KMS-11 (cell line): Measurements from ENCODE around the gene TSPAN15.

Source experiments
- H2AFZ ChIP-seq: fragments of 200-600 bp; sonication (generic); 2 replicates; pipeline ENCODE4 v1.6.1; 2016; ENCODE audit warnings: antibody characterized with exemption, mixed run types, low read depth
- H3K27ac ChIP-seq: fragments of 200-600 bp; sonication (generic); 2 replicates; pipeline ENCODE4 v1.6.1; 2016; ENCODE audit warnings: mild to moderate bottlenecking, mixed run types
- H3K27me3 ChIP-seq: fragments of 200-600 bp; sonication (generic); 2 replicates; pipeline ENCODE4 v1.6.1; 2017; ENCODE audit warnings: mild to moderate bottlenecking, low read depth, mixed run types, moderate library complexity; ENCODE audit not compliant: insufficient read depth
- H3K36me3 ChIP-seq: fragments of 200-600 bp; sonication (generic); 2 replicates; pipeline ENCODE4 v1.6.1; 2017; ENCODE audit warnings: mild to moderate bottlenecking, mixed run types; ENCODE audit not compliant: insufficient read depth
- H3K4me1 ChIP-seq: fragments of 200-600 bp; sonication (generic); 2 replicates; pipeline ENCODE4 v1.6.1; 2016; ENCODE audit warnings: mild to moderate bottlenecking, low read depth, mixed run types; ENCODE audit not compliant: poor library complexity, severe bottlenecking
- H3K4me2 ChIP-seq: fragments of 200-600 bp; sonication (generic); 2 replicates; pipeline ENCODE4 v1.7.0; 2016; ENCODE audit warnings: mild to moderate bottlenecking, mixed run types
- H3K4me3 ChIP-seq: fragments of 200-600 bp; sonication (generic); IDR thresholded peaks from 2 replicates; pipeline ENCODE4 v1.6.1; 2017; ENCODE audit warnings: low read depth, low read length, mixed read lengths; ENCODE audit not compliant: insufficient read depth
- H3K79me2 ChIP-seq: fragments of 200-600 bp; sonication (generic); 2 replicates; pipeline ENCODE4 v1.6.1; 2016; ENCODE audit warnings: low read depth, mixed run types; ENCODE audit not compliant: insufficient read depth
- H3K9ac ChIP-seq: fragments of 200-600 bp; sonication (generic); 2 replicates; pipeline ENCODE4 v1.6.1; 2016; ENCODE audit warnings: mild to moderate bottlenecking, mixed run types
- H4K20me1 ChIP-seq: fragments of 200-600 bp; sonication (generic); 2 replicates; pipeline ENCODE4 v1.6.1; 2016; ENCODE audit warnings: mild to moderate bottlenecking, mixed run types; ENCODE audit not compliant: insufficient read depth
- TF ChIP-seq, protein P1 (sequence below): fragments of 200-600 bp; sonication (generic); conservative IDR thresholded peaks from 2 replicates; pipeline ENCODE4 v1.6.1; 2017; ENCODE audit warnings: low read depth, mild to moderate bottlenecking, antibody characterized with exemption, low read length, moderate library complexity, mixed read lengths

TSPAN15 gene

DNA sequence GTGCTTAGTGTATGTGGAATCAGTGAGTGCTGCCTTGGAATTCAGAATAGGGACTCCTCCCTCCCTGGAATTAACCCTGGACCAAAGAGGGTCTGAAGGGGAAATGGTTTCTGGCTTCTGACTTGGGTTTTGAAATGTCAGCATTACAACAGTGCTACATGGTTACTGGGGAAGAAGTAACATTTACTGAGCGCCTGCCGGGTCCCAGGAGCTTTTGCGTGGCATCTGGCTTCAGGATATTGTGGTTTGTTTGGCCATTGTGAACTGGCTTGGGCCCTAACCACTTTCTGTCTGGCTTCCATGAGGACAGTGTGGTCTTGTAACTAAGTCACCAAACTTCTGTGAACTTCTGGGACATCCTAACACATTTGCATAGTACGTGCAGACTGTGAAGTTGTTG is 21.3 kb downstream of the TSPAN15 start:
- Histone ChIP-seq H3K9ac (no peak overlapping the region), H3K27me3 (no peaks in the 10 kb centered on the region), H3K27ac (no peak overlapping the region), H2AFZ (no peak overlapping the region), H3K4me2 (no peak overlapping the region), H3K4me3 (no peak overlapping the region), H3K36me3 (no peaks in the 10 kb centered on the region), H3K4me1 (peaks cover 4% of the 10 kb centered on the region), H3K79me2 (no peaks in the 10 kb centered on the region), H4K20me1 (no peaks in the 10 kb centered on the region)
- TF ChIP-seq, protein P1, sequence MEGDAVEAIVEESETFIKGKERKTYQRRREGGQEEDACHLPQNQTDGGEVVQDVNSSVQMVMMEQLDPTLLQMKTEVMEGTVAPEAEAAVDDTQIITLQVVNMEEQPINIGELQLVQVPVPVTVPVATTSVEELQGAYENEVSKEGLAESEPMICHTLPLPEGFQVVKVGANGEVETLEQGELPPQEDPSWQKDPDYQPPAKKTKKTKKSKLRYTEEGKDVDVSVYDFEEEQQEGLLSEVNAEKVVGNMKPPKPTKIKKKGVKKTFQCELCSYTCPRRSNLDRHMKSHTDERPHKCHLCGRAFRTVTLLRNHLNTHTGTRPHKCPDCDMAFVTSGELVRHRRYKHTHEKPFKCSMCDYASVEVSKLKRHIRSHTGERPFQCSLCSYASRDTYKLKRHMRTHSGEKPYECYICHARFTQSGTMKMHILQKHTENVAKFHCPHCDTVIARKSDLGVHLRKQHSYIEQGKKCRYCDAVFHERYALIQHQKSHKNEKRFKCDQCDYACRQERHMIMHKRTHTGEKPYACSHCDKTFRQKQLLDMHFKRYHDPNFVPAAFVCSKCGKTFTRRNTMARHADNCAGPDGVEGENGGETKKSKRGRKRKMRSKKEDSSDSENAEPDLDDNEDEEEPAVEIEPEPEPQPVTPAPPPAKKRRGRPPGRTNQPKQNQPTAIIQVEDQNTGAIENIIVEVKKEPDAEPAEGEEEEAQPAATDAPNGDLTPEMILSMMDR = no peak

DNA sequence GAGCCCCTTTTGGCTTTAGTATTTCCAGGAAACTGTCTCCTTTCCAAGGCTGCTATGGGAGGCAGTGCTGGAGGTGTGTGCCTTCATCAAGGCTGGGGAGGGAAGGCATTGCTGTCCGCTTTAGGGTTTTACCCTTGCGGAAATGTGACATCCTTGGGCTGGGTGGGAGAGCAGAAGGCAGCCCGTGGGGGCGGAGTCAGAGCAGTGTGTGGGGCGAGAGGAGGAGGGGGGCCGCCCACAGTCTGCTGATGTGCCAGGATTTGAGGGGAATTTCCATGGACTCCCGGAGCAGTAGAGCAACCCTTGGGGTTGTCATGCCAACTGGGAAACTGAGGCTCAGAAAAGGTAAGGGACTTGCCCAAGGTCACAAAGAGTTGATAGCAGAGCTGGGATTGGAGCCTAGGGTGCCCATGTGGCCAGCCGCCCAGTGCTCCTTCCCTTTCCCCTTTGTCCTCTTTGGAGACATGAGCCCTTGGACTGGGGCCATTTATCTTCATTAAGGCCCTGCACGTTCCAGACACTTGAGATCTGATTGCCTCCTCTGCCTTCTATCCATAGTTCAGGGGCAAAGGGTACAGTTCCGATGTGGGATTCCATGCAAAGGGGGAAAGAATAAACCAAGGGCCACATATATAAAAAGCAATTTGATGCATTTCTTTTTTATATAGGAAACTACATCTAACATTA is 22.2 kb downstream of the TSPAN15 start:
- TF ChIP-seq, protein P1 = no peak

DNA sequence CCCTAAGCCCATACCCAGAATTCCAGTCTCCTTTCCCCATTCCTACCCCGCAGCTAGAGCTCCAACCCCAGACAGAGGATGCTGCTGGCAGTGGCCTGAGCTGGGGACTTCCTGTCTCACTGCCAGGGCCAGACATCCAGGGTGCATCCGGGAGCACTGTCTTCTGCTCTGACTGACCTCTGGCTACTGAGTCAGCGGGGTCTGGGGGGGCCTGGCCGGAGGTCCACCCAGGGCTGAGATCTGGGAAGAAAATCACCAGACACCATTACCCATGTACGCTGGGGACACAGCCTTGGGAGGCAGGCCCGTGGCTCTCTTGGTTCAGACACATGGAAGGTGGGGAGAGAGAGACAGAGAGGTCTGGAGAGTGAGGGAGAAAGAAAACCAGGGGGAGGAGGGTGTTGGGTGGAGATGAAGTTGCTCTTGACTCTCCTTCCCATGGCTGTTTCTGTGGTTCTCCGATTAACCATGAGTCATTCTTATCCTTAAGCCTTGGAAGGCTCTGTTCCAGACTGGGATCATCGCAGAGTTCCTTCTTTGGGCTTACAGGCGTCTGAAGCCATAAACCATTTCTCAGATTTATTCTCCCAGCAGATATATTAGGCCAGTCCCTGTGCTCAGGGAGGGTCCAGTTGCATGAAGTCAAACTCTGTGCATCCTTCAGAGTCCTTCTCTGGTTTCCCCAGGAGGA is 23.6 kb downstream of the TSPAN15 start:
- Histone ChIP-seq H4K20me1 (no peaks in the 10 kb centered on the region), H3K9ac (no peak overlapping the region), H2AFZ (no peak overlapping the region), H3K36me3 (no peaks in the 10 kb centered on the region), H3K4me3 (no peak overlapping the region), H3K79me2 (no peaks in the 10 kb centered on the region), H3K27me3 (no peaks in the 10 kb centered on the region), H3K27ac (no peak overlapping the region), H3K4me2 (no peak overlapping the region), H3K4me1 (peaks cover 4% of the 10 kb centered on the region)
- TF ChIP-seq, protein P1 = no peak

More for the DNA sequence above, 22.2 kb downstream of the TSPAN15 start:
- no peaks in the 10 kb centered on the region for H4K20me1 ChIP-seq
- H3K4me1 ChIP-seq = peaks cover 4% of the 10 kb centered on the region
- H2AFZ ChIP-seq = no peak overlapping the region
- no peak overlapping the region for H3K4me3 ChIP-seq
- H3K79me2 ChIP-seq = no peaks in the 10 kb centered on the region
- no peak overlapping the region for H3K4me2 ChIP-seq
- H3K9ac ChIP-seq = no peak overlapping the region
- no peaks in the 10 kb centered on the region for H3K36me3 ChIP-seq
- H3K27ac ChIP-seq = no peak overlapping the region
- H3K27me3 ChIP-seq = no peaks in the 10 kb centered on the region

GRCh38 chr10:69475433-69475830 is 24.2 kb downstream of the TSPAN15 start:
- Histone ChIP-seq H3K4me3 (no peak overlapping the region), H3K9ac (no peak overlapping the region), H3K27ac (no peak overlapping the region), H3K36me3 (no peaks in the 10 kb centered on the region), H3K4me1 (peaks cover 4% of the 10 kb centered on the region), H3K79me2 (no peaks in the 10 kb centered on the region), H3K4me2 (no peak overlapping the region), H2AFZ (no peak overlapping the region), H3K27me3 (no peaks in the 10 kb centered on the region), H4K20me1 (no peaks in the 10 kb centered on the region)
- TF ChIP-seq, protein P1 = no peak
